Measurements from ENCODE around the gene TTBK2.

The TTBK2 gene

DNA sequence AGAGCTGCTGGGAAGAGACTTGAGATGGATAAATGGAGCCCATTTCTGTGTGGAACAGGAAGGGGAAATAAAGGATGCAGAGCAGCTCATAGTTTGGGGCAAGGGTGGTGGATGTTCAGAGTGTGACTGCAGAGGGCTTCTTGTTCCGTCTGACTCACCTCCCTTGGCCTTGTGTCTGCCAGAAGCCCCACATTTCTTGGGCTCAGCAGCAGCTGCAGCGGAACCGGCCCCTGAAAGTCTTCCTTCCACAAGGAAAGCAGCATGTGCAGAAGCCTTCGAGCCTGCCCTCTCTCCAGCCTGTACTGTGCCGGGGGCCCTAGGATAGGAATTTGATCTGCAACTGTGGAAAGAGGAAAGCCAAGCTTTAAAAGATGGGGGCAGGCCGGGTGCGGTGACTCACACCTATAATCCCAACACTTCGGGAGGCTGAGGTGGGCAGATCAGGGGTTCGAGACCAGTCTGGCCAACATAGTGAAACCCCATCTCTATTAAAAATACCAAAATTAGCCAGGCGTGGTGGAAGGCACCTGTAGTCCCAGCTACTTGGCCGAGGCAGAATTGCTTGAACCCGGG is 195.2 kb downstream of the TTBK2 start:
- H3K4me2 ChIP-seq (ENCODE audit: insufficient read depth, low read length, poor library complexity, severe bottlenecking), result no peak overlapping the region
- WGBS, 2 donors (ENCODE audit: extremely low coverage in 2 of 2, insufficient read length in 2 of 2, insufficient replicate concordance in 1 of 2), result no CpG with 5 or more reads among the region's 12 CpGs
- no peak for DNase-seq (ENCODE audit: low spot score)
- no peak overlapping the region for H3K4me3 ChIP-seq (ENCODE audit: low read length in 2 of 2)
- no peak overlapping the region for H3K4ac ChIP-seq (ENCODE audit: low read length)
- no peak overlapping the region for H2BK5ac ChIP-seq (ENCODE audit: low read length)
- no peak overlapping the region for H3K27ac ChIP-seq (replicated peaks; ENCODE audit: low read length)
- H3K18ac ChIP-seq (ENCODE audit: low read length), result no peak overlapping the region
- H2AFZ ChIP-seq (ENCODE audit: low read length), result no peak overlapping the region
- no peak overlapping the region for H3K14ac ChIP-seq (ENCODE audit: low read length)
- H3K23ac ChIP-seq (ENCODE audit: low read depth, low read length, poor library complexity), result no peak overlapping the region
- no peak overlapping the region for H2BK15ac ChIP-seq (ENCODE audit: low read length)
- H2BK120ac ChIP-seq (ENCODE audit: low read depth, low read length), result no peak overlapping the region
- H4K91ac ChIP-seq (ENCODE audit: low read depth, low read length, poor library complexity), result no peak overlapping the region
- H3K9me3 ChIP-seq (replicated peaks in 1 of 2; ENCODE audit: control insufficient read depth in 2 of 2, insufficient read depth in 1 of 2, low read depth in 1 of 2, low read length in 2 of 2), result no peaks in the 10 kb centered on the region
- H3K36me3 ChIP-seq (replicated peaks in 1 of 2; ENCODE audit: control insufficient read depth in 2 of 2, insufficient read depth in 2 of 2, low read length in 2 of 2), result peaks cover 31 to 97% of the 10 kb centered on the region in 2 donors
- no peak overlapping the region for H2BK12ac ChIP-seq (ENCODE audit: low read length)
- H3K4me1 ChIP-seq (ENCODE audit: control insufficient read depth in 2 of 2, insufficient read depth in 1 of 2, low read depth in 1 of 2, low read length in 2 of 2), result peaks cover 0 to 2% of the 10 kb centered on the region in 2 donors
- no peak overlapping the region for H2AK5ac ChIP-seq (ENCODE audit: low read depth, low read length)
- H3K27me3 ChIP-seq (ENCODE audit: control insufficient read depth in 3 of 3, insufficient read depth in 3 of 3, low read depth in 1 of 3, low read length in 3 of 3), result no peaks in the 10 kb centered on the region
- no peak overlapping the region for H3K9ac ChIP-seq (ENCODE audit: low read depth, low read length, poor library complexity)
- no peaks in the 10 kb centered on the region for H3K79me1 ChIP-seq (ENCODE audit: low read depth, low read length)
- no peak overlapping the region for H4K8ac ChIP-seq (ENCODE audit: low read depth, low read length)

DNA sequence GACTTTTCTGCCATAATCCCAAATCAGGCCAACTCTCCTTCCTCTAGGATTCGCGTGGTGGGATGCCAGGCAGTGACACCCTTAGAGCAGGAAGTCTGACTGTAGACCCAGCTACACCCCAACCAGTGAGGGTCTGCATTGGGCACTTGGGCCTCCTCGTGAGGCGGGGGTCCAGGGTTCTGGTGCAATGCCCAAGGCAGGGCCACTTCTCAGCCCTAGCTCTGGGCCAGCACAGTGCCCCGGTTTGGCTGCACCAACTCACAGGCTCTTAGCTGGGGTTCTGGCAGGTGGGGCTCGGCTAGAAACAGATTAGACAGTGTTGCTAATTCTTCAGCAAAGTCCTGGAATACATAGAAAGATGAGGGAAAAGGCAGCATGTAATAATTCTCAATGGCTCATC is 196.3 kb downstream of the TTBK2 start:
- no peak overlapping the region for H4K8ac ChIP-seq (ENCODE audit: low read depth, low read length)
- no peak overlapping the region for H3K27ac ChIP-seq (replicated peaks; ENCODE audit: low read length)
- no CpG with 5 or more reads among the region's 6 CpGs for WGBS, 2 donors (ENCODE audit: extremely low coverage in 2 of 2, insufficient read length in 2 of 2, insufficient replicate concordance in 1 of 2)
- H3K27me3 ChIP-seq (ENCODE audit: control insufficient read depth in 3 of 3, insufficient read depth in 3 of 3, low read depth in 1 of 3, low read length in 3 of 3), result no peaks in the 10 kb centered on the region
- H2BK15ac ChIP-seq (ENCODE audit: low read length), result no peak overlapping the region
- no peak overlapping the region for H3K4ac ChIP-seq (ENCODE audit: low read length)
- H3K18ac ChIP-seq (ENCODE audit: low read length), result no peak overlapping the region
- H3K14ac ChIP-seq (ENCODE audit: low read length), result no peak overlapping the region
- no peak for DNase-seq (ENCODE audit: low spot score)
- no peak overlapping the region for H3K4me2 ChIP-seq (ENCODE audit: insufficient read depth, low read length, poor library complexity, severe bottlenecking)
- H3K4me3 ChIP-seq (ENCODE audit: low read length in 2 of 2), result no peak overlapping the region
- no peaks in the 10 kb centered on the region for H3K9me3 ChIP-seq (replicated peaks in 1 of 2; ENCODE audit: control insufficient read depth in 2 of 2, insufficient read depth in 1 of 2, low read depth in 1 of 2, low read length in 2 of 2)
- H2AK5ac ChIP-seq (ENCODE audit: low read depth, low read length), result no peak overlapping the region
- no peaks in the 10 kb centered on the region for H3K79me1 ChIP-seq (ENCODE audit: low read depth, low read length)
- no peak overlapping the region for H2AFZ ChIP-seq (ENCODE audit: low read length)
- H3K9ac ChIP-seq (ENCODE audit: low read depth, low read length, poor library complexity), result no peak overlapping the region
- no peak overlapping the region for H2BK5ac ChIP-seq (ENCODE audit: low read length)
- H3K4me1 ChIP-seq (ENCODE audit: control insufficient read depth in 2 of 2, insufficient read depth in 1 of 2, low read depth in 1 of 2, low read length in 2 of 2), result peaks cover 0 to 2% of the 10 kb centered on the region in 2 donors
- no peak overlapping the region for H2BK12ac ChIP-seq (ENCODE audit: low read length)
- H4K91ac ChIP-seq (ENCODE audit: low read depth, low read length, poor library complexity), result no peak overlapping the region
- H3K23ac ChIP-seq (ENCODE audit: low read depth, low read length, poor library complexity), result no peak overlapping the region
- no peak overlapping the region for H2BK120ac ChIP-seq (ENCODE audit: low read depth, low read length)
- H3K36me3 ChIP-seq (replicated peaks in 1 of 2; ENCODE audit: control insufficient read depth in 2 of 2, insufficient read depth in 2 of 2, low read length in 2 of 2), result peaks cover 28 to 97% of the 10 kb centered on the region in 2 donors

DNA sequence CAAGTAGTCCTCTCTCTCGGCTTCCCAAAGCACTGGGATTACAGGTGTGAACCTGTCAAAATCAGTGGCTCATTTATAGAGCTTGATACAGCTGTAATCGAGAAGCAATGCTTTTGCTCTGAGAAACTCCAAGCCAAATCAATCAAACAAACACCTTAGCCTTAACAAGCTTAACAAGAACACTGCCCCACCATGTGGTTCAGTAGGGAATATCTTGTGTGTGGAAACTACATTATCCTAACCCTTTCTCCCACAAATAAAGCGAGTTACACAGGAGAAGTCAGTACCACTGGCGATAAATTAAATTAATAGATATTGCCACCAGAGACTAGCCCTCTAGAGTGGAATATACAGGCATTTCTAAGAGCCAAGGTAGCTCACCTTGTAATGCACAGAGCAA is 197.5 kb downstream of the TTBK2 start:
- WGBS, 2 donors (ENCODE audit: extremely low coverage in 2 of 2, insufficient read length in 2 of 2, insufficient replicate concordance in 1 of 2), result no CpG with 5 or more reads among the region's 4 CpGs
- Histone ChIP-seq H3K9me3 (replicated peaks in 1 of 2; ENCODE audit: control insufficient read depth in 2 of 2, insufficient read depth in 1 of 2, low read depth in 1 of 2, low read length in 2 of 2) (no peaks in the 10 kb centered on the region), H3K4me2 (ENCODE audit: insufficient read depth, low read length, poor library complexity, severe bottlenecking) (no peak overlapping the region), H3K27me3 (ENCODE audit: control insufficient read depth in 3 of 3, insufficient read depth in 3 of 3, low read depth in 1 of 3, low read length in 3 of 3) (no peaks in the 10 kb centered on the region), H2BK15ac (ENCODE audit: low read length) (no peak overlapping the region), H3K4ac (ENCODE audit: low read length) (no peak overlapping the region), H3K9ac (ENCODE audit: low read depth, low read length, poor library complexity) (no peak overlapping the region), H2BK5ac (ENCODE audit: low read length) (no peak overlapping the region), H2BK12ac (ENCODE audit: low read length) (no peak overlapping the region), H3K4me1 (ENCODE audit: control insufficient read depth in 2 of 2, insufficient read depth in 1 of 2, low read depth in 1 of 2, low read length in 2 of 2) (peaks cover 0 to 2% of the 10 kb centered on the region in 2 donors), H2BK120ac (ENCODE audit: low read depth, low read length) (no peak overlapping the region), H3K18ac (ENCODE audit: low read length) (no peak overlapping the region), H4K91ac (ENCODE audit: low read depth, low read length, poor library complexity) (no peak overlapping the region), H4K8ac (ENCODE audit: low read depth, low read length) (no peak overlapping the region), H2AK5ac (ENCODE audit: low read depth, low read length) (no peak overlapping the region), H3K14ac (ENCODE audit: low read length) (no peak overlapping the region), H2AFZ (ENCODE audit: low read length) (no peak overlapping the region), H3K23ac (ENCODE audit: low read depth, low read length, poor library complexity) (no peak overlapping the region), H3K36me3 (replicated peaks in 1 of 2; ENCODE audit: control insufficient read depth in 2 of 2, insufficient read depth in 2 of 2, low read length in 2 of 2) (peaks cover 25 to 97% of the 10 kb centered on the region in 2 donors), H3K27ac (replicated peaks; ENCODE audit: low read length) (no peak overlapping the region), H3K4me3 (ENCODE audit: low read length in 2 of 2) (no peak overlapping the region), H3K79me1 (ENCODE audit: low read depth, low read length) (no peaks in the 10 kb centered on the region)
- no peak for DNase-seq (ENCODE audit: low spot score)

DNA sequence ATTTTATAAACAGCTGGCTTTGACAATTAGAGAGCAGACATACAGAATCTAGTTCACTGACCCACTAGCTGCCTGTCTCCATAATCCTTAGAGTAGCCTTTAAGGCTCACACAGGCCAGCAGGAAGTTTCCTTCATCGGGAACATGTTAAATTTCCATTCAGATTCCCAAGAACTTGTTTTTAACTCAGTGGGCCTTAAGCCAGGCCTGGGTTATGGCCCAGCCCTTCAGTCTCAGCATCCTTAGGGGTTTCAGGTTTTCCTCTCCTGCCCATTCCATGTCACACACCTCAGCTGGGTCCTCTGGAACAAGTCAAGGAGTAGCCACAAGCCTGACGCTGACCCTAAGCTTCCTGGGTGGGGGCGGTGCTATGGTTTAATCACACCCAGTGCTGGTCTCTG is 198.7 kb downstream of the TTBK2 start:
- no peak overlapping the region for H2AK5ac ChIP-seq (ENCODE audit: low read depth, low read length)
- H3K14ac ChIP-seq (ENCODE audit: low read length), result no peak overlapping the region
- H3K9ac ChIP-seq (ENCODE audit: low read depth, low read length, poor library complexity), result no peak overlapping the region
- no peaks in the 10 kb centered on the region for H3K79me1 ChIP-seq (ENCODE audit: low read depth, low read length)
- H4K91ac ChIP-seq (ENCODE audit: low read depth, low read length, poor library complexity), result no peak overlapping the region
- H3K4ac ChIP-seq (ENCODE audit: low read length), result no peak overlapping the region
- no CpG with 5 or more reads among the region's 3 CpGs for WGBS, 2 donors (ENCODE audit: extremely low coverage in 2 of 2, insufficient read length in 2 of 2, insufficient replicate concordance in 1 of 2)
- H2BK5ac ChIP-seq (ENCODE audit: low read length), result no peak overlapping the region
- no peak overlapping the region for H2BK15ac ChIP-seq (ENCODE audit: low read length)
- H2AFZ ChIP-seq (ENCODE audit: low read length), result no peak overlapping the region
- H4K8ac ChIP-seq (ENCODE audit: low read depth, low read length), result no peak overlapping the region
- no peaks in the 10 kb centered on the region for H3K4me1 ChIP-seq (ENCODE audit: control insufficient read depth in 2 of 2, insufficient read depth in 1 of 2, low read depth in 1 of 2, low read length in 2 of 2)
- no peak overlapping the region for H3K4me2 ChIP-seq (ENCODE audit: insufficient read depth, low read length, poor library complexity, severe bottlenecking)
- no peak overlapping the region for H3K18ac ChIP-seq (ENCODE audit: low read length)
- H3K27me3 ChIP-seq (ENCODE audit: control insufficient read depth in 3 of 3, insufficient read depth in 3 of 3, low read depth in 1 of 3, low read length in 3 of 3), result no peaks in the 10 kb centered on the region
- DNase-seq (ENCODE audit: low spot score), result no peak
- no peak overlapping the region for H3K27ac ChIP-seq (replicated peaks; ENCODE audit: low read length)
- no peak overlapping the region for H2BK120ac ChIP-seq (ENCODE audit: low read depth, low read length)
- no peak overlapping the region for H3K4me3 ChIP-seq (ENCODE audit: low read length in 2 of 2)
- H3K9me3 ChIP-seq (replicated peaks in 1 of 2; ENCODE audit: control insufficient read depth in 2 of 2, insufficient read depth in 1 of 2, low read depth in 1 of 2, low read length in 2 of 2), result no peaks in the 10 kb centered on the region
- H3K36me3 ChIP-seq (replicated peaks in 1 of 2; ENCODE audit: control insufficient read depth in 2 of 2, insufficient read depth in 2 of 2, low read length in 2 of 2), result peaks cover 25 to 94% of the 10 kb centered on the region in 2 donors
- H2BK12ac ChIP-seq (ENCODE audit: low read length), result no peak overlapping the region
- H3K23ac ChIP-seq (ENCODE audit: low read depth, low read length, poor library complexity), result no peak overlapping the region

Data from neuronal stem cell (in vitro differentiated cells).